HL-60/S4 (cell line): ENCODE data around the gene EFCAB3.
"Not testable (repeated sequence)": the region's sequence is repeated elsewhere in the genome, so short reads cannot be mapped to it uniquely, and the experiment has no call there.

Source experiments
- in situ Hi-C: fragments of 300-500 bp; cut with MboI; formaldehyde crosslinking; loops from 2 replicates; pipeline ENCODE4 v1.14.3; 2022; ENCODE audit warnings: low sequenced_read_pairs

Gene EFCAB3

DNA sequence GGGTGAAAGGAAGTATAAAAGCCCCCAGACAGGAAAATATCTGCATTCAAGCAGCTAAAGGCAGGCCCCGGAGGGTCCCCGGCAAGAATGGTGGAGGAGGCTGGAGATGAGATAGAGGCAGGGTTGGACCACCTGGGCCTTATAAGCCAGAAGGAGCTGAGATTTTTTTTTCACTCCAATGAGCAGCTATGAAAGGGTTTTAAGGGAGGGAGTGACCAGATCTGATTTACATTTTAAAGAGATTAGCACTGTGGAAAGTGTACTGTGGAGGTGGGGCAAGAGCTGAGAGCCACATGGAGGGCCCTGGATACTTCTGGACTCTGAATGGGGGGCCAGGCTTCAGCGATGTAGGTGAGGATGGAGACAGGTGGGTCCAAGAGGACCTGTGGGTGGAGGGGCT is 84.1 kb downstream of the EFCAB3 start:
- in situ Hi-C loops: not testable (repeated sequence)

- in situ Hi-C loops: not testable (repeated sequence)
These were observed 84.9 kb downstream of the EFCAB3 start for GRCh38 chr17:62465271-62465670.
